Measurements from ENCODE around the gene DPEP1. TPM values are rescaled to one million over a fixed set of nuclear protein-coding genes. Genes with fewer than 3 reads are reported as not detected.

The DPEP1 gene
- total and polyA plus RNA-seq, 2 donors (not counting 1 experiment from before 2014, with no cell fraction given) = not detected

DNA sequence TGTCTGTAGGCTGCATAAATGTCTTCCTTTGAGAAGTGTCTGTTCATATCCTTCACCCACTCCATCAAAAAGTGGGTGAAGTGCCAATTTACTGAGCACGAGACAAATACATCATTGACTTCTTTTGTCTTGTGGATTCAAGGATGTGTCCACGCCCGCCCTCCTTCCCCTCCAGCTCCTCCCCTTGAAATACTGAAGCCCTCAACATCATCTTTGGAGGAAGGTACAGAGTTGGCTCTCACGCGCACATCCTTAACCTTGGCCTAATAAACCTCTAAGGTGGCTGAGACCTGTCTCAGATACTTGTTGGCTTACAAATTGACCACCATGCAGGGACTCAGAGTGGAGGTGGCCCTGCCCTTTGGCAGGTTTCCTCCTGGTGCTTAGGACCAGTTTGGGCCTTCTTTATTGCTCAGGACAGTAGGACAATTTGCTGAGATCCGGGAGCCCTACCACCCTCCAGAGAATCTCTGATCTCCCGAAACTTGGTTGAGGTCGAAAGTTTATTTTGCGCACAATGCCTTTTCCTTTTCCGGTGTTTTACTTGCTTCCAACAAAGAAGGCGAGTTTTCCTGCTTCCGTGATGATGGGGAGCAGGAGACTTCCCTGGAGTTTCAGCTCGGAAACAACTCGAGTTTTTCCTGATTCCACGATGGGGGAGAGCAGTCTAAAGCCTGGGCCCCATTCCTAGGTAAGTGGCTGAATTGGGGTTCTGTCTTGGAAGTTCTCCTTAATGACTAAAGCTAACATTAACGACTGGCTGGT, 58.9 kb downstream of the DPEP1 start:
- 97% methylated on average over 12 of the region's 16 CpGs for WGBS (ENCODE audit: insufficient coverage)

DNA sequence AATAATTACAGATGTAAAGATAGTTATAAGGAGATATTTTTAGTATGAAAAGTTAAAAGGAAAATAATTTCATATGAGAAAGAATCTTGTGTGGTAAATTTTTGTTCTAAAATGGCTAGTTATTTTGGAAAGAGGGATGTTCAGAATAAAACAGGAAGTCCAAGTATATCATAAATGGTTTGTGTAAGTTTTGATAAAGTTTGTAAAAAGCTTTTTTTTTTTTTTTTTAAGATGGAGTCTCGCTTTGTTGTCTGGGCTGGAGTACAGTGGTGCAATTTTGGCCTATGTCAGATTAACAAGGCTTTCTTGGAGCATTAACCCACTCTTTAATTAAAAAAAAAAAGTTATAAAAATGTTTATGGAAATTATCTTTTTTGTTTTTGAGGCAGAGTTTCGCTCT, 64.8 kb downstream of the DPEP1 start:
- TF ChIP-seq EZH2 (IDR thresholded peaks at IDR 0.05; ENCODE audit: borderline replicate concordance, insufficient read depth, low read depth, low read length, poor library complexity, severe bottlenecking) = no peak
- TF ChIP-seq, protein P1, sequence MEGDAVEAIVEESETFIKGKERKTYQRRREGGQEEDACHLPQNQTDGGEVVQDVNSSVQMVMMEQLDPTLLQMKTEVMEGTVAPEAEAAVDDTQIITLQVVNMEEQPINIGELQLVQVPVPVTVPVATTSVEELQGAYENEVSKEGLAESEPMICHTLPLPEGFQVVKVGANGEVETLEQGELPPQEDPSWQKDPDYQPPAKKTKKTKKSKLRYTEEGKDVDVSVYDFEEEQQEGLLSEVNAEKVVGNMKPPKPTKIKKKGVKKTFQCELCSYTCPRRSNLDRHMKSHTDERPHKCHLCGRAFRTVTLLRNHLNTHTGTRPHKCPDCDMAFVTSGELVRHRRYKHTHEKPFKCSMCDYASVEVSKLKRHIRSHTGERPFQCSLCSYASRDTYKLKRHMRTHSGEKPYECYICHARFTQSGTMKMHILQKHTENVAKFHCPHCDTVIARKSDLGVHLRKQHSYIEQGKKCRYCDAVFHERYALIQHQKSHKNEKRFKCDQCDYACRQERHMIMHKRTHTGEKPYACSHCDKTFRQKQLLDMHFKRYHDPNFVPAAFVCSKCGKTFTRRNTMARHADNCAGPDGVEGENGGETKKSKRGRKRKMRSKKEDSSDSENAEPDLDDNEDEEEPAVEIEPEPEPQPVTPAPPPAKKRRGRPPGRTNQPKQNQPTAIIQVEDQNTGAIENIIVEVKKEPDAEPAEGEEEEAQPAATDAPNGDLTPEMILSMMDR (IDR thresholded peaks at IDR 0.05) = no peak
- Mint-ChIP-seq H3K27ac (no peak overlapping the region), H3K27me3 (no peaks in the 10 kb centered on the region), H3K9me3 (ENCODE audit: insufficient read depth) (no peaks in the 10 kb centered on the region), H3K4me1 (no peaks in the 10 kb centered on the region), H3K4me3 (no peak overlapping the region)
- 100% methylated on average over 1 of the region's 2 CpGs for WGBS (ENCODE audit: insufficient coverage)
- Histone ChIP-seq H3K9me3 (ENCODE audit: control extremely low read depth in 1 of 3, control insufficient read depth in 2 of 3, insufficient read depth in 1 of 3, low read length in 2 of 3) (peaks cover 0 to 24% (median 3%) of the 10 kb centered on the region in 3 donors), H4K20me1 (ENCODE audit: control insufficient read depth, insufficient read depth, low read length, poor library complexity, severe bottlenecking) (no peaks in the 10 kb centered on the region), H3K27ac (ENCODE audit: low read length in 2 of 2) (no peak overlapping the region), H3K79me2 (ENCODE audit: control insufficient read depth, insufficient read depth, low read length) (no peaks in the 10 kb centered on the region), H3K36me3 (replicated peaks in 1 of 2; ENCODE audit: control extremely low read depth in 1 of 2, control insufficient read depth in 1 of 2, extremely low read depth in 1 of 2, insufficient read depth in 2 of 2, low read length in 1 of 2) (no peaks in the 10 kb centered on the region), H3K4me1 (ENCODE audit: control insufficient read depth in 2 of 2, insufficient read depth in 2 of 2, low read length in 2 of 2) (no peaks in the 10 kb centered on the region), H3K9ac (ENCODE audit: low read length) (no peak overlapping the region), H3K4me3 (ENCODE audit: control extremely low read depth in 1 of 5, extremely low read depth in 1 of 5, insufficient read depth in 1 of 5, low read depth in 2 of 5, low read length in 4 of 5) (no peak overlapping the region), H2AFZ (ENCODE audit: insufficient read depth, low read depth, low read length, poor library complexity, severe bottlenecking) (no peak overlapping the region), H3K4me2 (replicated peaks; ENCODE audit: low read depth, low read length, poor library complexity, severe bottlenecking) (no peak overlapping the region), H3K27me3 (replicated peaks in 1 of 4; ENCODE audit: control extremely low read depth in 1 of 4, control insufficient read depth in 3 of 4, insufficient read depth in 4 of 4, low read length in 3 of 4) (no peaks in the 10 kb centered on the region)
- POLR2A ChIA-PET = no interaction called here
- CTCF ChIA-PET = no interaction called here
- ATAC-seq (ENCODE audit: low read depth) (no peak), DNase-seq (no peak)
- intact Hi-C loops (cut with micrococcal nuclease) = no loop called here

More for the DNA sequence above, 58.9 kb downstream of the DPEP1 start:
- Histone ChIP-seq H3K4me3 (ENCODE audit: control extremely low read depth in 1 of 5, extremely low read depth in 1 of 5, insufficient read depth in 1 of 5, low read depth in 2 of 5, low read length in 4 of 5) (no peak overlapping the region), H3K36me3 (replicated peaks in 1 of 2; ENCODE audit: control extremely low read depth in 1 of 2, control insufficient read depth in 1 of 2, extremely low read depth in 1 of 2, insufficient read depth in 2 of 2, low read length in 1 of 2) (no peaks in the 10 kb centered on the region), H4K20me1 (ENCODE audit: control insufficient read depth, insufficient read depth, low read length, poor library complexity, severe bottlenecking) (no peaks in the 10 kb centered on the region), H3K9me3 (ENCODE audit: control extremely low read depth in 1 of 3, control insufficient read depth in 2 of 3, insufficient read depth in 1 of 3, low read length in 2 of 3) (peaks cover 0 to 3% (median 0%) of the 10 kb centered on the region in 3 donors), H3K4me2 (replicated peaks; ENCODE audit: low read depth, low read length, poor library complexity, severe bottlenecking) (no peak overlapping the region), H3K27ac (ENCODE audit: low read length in 2 of 2) (no peak overlapping the region), H2AFZ (ENCODE audit: insufficient read depth, low read depth, low read length, poor library complexity, severe bottlenecking) (no peak overlapping the region), H3K27me3 (replicated peaks in 1 of 4; ENCODE audit: control extremely low read depth in 1 of 4, control insufficient read depth in 3 of 4, insufficient read depth in 4 of 4, low read length in 3 of 4) (no peaks in the 10 kb centered on the region), H3K9ac (ENCODE audit: low read length) (no peak overlapping the region), H3K79me2 (ENCODE audit: control insufficient read depth, insufficient read depth, low read length) (no peaks in the 10 kb centered on the region), H3K4me1 (ENCODE audit: control insufficient read depth in 2 of 2, insufficient read depth in 2 of 2, low read length in 2 of 2) (no peaks in the 10 kb centered on the region)
- Mint-ChIP-seq H3K4me3 (no peak overlapping the region), H3K27me3 (no peaks in the 10 kb centered on the region), H3K9me3 (ENCODE audit: insufficient read depth) (no peaks in the 10 kb centered on the region), H3K4me1 (peaks cover 3% of the 10 kb centered on the region), H3K27ac (no peak overlapping the region)
- intact Hi-C loops (cut with micrococcal nuclease) = no loop called here
- ChIA-PET POLR2A (no interaction called here), CTCF (no interaction called here)
- ATAC-seq (ENCODE audit: low read depth) (no peak), DNase-seq (no peak)
- no peak for TF ChIP-seq EZH2 (IDR thresholded peaks at IDR 0.05; ENCODE audit: borderline replicate concordance, insufficient read depth, low read depth, low read length, poor library complexity, severe bottlenecking)
- TF ChIP-seq, protein P1 (IDR thresholded peaks at IDR 0.05) = no peak
